OCI-LY1 (cell line): Measurements from ENCODE around the gene WRNIP1.

Experiments
- H2AFZ ChIP-seq: fragments of 200-600 bp; sonication (generic), shearing (Covaris generic); 2 replicates; pipeline ENCODE4 v1.6.0; 2014; ENCODE audit warnings: antibody characterized with exemption, mild to moderate bottlenecking, low read length
- H3F3A ChIP-seq: fragments of 200-600 bp; sonication (generic), shearing (Covaris generic); 2 replicates; pipeline ENCODE4 v1.6.0; 2014; ENCODE audit warnings: mild to moderate bottlenecking, antibody characterized with exemption, low read length, moderate library complexity; ENCODE audit not compliant: insufficient read depth
- H3K27ac ChIP-seq: fragments of 200-600 bp; sonication (generic); 2 replicates; pipeline ENCODE4 v1.5.1; 2014; ENCODE audit warnings: low read length, mixed run types, mild to moderate bottlenecking, low read depth; ENCODE audit not compliant: poor library complexity, severe bottlenecking
- H3K27me3 ChIP-seq: fragments of 200-600 bp; sonication (generic); 2 replicates; pipeline ENCODE4 v1.6.0; 2014; ENCODE audit warnings: antibody characterized with exemption, mild to moderate bottlenecking, low read length, moderate library complexity; ENCODE audit not compliant: insufficient read depth
- H3K36me3 ChIP-seq: fragments of 200-600 bp; sonication (generic); 2 replicates; pipeline ENCODE4 v1.6.1; 2014; ENCODE audit warnings: mild to moderate bottlenecking, antibody characterized with exemption, low read length, moderate library complexity, mixed read lengths; ENCODE audit not compliant: insufficient read depth
- H3K4me1 ChIP-seq: fragments of 200-600 bp; sonication (generic); 2 replicates; pipeline ENCODE4 v1.5.1; 2014; ENCODE audit warnings: mild to moderate bottlenecking, low read length, moderate library complexity; ENCODE audit not compliant: insufficient read depth, severe bottlenecking
- H3K4me2 ChIP-seq: fragments of 200-600 bp; sonication (generic), shearing (Covaris generic); 2 replicates; pipeline ENCODE4 v1.6.1; 2014; ENCODE audit warnings: low read length
- H3K4me3 ChIP-seq: fragments of 200-600 bp; sonication (generic); 2 replicates; pipeline ENCODE4 v1.5.1; 2014; ENCODE audit warnings: low read length, low read depth, mild to moderate bottlenecking, mixed read lengths; ENCODE audit not compliant: poor library complexity, severe bottlenecking
- H3K79me2 ChIP-seq: fragments of 200-600 bp; shearing (Covaris generic); 2 replicates; pipeline ENCODE4 v1.6.1; 2016; ENCODE audit warnings: mixed run types, low read length, mixed read lengths; ENCODE audit not compliant: insufficient read depth
- H3K9ac ChIP-seq: fragments of 200-600 bp; sonication (generic), shearing (Covaris generic); 2 replicates; pipeline ENCODE4 v1.6.1; 2014; ENCODE audit warnings: mild to moderate bottlenecking, low read length, mixed read lengths
- H3K9me2 ChIP-seq: fragments of 200-600 bp; sonication (generic), shearing (Covaris generic); 2 replicates; pipeline ENCODE4 v1.6.1; 2014; ENCODE audit warnings: low read depth, mild to moderate bottlenecking, low read length, mixed read lengths
- H3K9me3 ChIP-seq: fragments of 200-600 bp; shearing (Covaris generic); 2 replicates; pipeline ENCODE4 v1.6.1; 2014; ENCODE audit warnings: low read length, mixed read lengths
- H4K20me1 ChIP-seq: fragments of 200-600 bp; sonication (generic), shearing (Covaris generic); 2 replicates; pipeline ENCODE4 v1.6.0; 2016; ENCODE audit warnings: mild to moderate bottlenecking, low read length; ENCODE audit not compliant: insufficient read depth
- EZH2 ChIP-seq: fragments of 200-600 bp; sonication (generic), shearing (Covaris generic); IDR thresholded peaks from 2 replicates; pipeline ENCODE4 v1.8.0; 2017; ENCODE audit warnings: borderline replicate concordance, mixed run types, mild to moderate bottlenecking, antibody characterized with exemption, low read length, moderate library complexity, mixed read lengths
- TF ChIP-seq, protein P1 (sequence below): fragments of 200-600 bp; sonication (generic), shearing (Covaris generic); IDR thresholded peaks from 2 replicates; pipeline ENCODE4 v1.5.1; 2017; ENCODE audit warnings: mild to moderate bottlenecking, antibody characterized with exemption, low read length, moderate library complexity, mixed read lengths

The WRNIP1 gene

DNA sequence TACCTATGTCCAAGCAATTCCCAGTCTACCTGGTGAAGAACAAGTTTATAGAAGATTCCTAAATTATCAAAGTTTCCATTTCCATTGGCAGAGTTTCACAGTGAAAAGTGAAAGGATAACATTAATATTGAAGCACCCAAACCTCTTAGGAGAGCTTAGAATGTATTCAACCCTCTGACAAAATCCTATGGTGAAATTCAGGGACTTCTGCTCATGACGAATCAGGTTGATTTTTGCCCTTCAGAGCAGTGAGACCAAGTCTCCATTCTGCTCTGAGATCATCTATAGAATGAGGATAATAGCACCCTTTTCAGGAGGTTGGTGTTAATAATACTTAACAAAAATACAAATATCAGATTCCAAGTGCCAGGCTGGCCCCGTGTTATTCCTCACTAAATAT lies 60.9 kb downstream of the WRNIP1 start:
- no peaks in the 10 kb centered on the region for H3K9me3 ChIP-seq
- H3K79me2 ChIP-seq, result no peaks in the 10 kb centered on the region
- H3K4me3 ChIP-seq, result no peak overlapping the region
- no peaks in the 10 kb centered on the region for H3K9me2 ChIP-seq
- H3K4me2 ChIP-seq, result no peak overlapping the region
- no peak overlapping the region for H3K27ac ChIP-seq
- no peaks in the 10 kb centered on the region for H4K20me1 ChIP-seq
- H3K4me1 ChIP-seq, result no peaks in the 10 kb centered on the region
- no peak overlapping the region for H2AFZ ChIP-seq
- H3K27me3 ChIP-seq, result no peaks in the 10 kb centered on the region
- no peaks in the 10 kb centered on the region for H3K36me3 ChIP-seq
- H3F3A ChIP-seq, result no peaks in the 10 kb centered on the region
- TF ChIP-seq, protein P1, sequence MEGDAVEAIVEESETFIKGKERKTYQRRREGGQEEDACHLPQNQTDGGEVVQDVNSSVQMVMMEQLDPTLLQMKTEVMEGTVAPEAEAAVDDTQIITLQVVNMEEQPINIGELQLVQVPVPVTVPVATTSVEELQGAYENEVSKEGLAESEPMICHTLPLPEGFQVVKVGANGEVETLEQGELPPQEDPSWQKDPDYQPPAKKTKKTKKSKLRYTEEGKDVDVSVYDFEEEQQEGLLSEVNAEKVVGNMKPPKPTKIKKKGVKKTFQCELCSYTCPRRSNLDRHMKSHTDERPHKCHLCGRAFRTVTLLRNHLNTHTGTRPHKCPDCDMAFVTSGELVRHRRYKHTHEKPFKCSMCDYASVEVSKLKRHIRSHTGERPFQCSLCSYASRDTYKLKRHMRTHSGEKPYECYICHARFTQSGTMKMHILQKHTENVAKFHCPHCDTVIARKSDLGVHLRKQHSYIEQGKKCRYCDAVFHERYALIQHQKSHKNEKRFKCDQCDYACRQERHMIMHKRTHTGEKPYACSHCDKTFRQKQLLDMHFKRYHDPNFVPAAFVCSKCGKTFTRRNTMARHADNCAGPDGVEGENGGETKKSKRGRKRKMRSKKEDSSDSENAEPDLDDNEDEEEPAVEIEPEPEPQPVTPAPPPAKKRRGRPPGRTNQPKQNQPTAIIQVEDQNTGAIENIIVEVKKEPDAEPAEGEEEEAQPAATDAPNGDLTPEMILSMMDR, result no peak
- TF ChIP-seq EZH2, result no peak
- no peak overlapping the region for H3K9ac ChIP-seq

DNA sequence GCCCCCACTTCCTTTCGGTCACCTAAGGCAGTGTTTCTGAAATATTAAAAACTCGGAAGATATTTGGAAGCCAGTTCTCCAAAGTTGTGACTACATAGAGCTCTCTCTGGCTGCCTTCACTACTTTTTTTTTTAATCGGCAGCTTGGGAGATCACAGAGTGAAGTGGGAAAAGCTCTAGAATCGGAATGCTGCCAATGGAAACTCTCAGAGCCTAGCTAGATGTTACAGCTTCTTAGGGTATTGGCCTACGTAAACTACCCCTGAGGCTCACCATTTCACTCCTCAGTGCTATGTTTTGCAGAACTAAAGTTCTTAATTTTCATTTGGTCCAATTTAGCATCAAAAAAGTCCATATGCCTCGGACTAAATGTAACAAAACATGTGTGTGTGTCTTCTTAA lies 61.9 kb downstream of the WRNIP1 start:
- TF ChIP-seq EZH2, result no peak
- TF ChIP-seq, protein P1, result no peak
- H3K4me3 ChIP-seq, result no peak overlapping the region

DNA sequence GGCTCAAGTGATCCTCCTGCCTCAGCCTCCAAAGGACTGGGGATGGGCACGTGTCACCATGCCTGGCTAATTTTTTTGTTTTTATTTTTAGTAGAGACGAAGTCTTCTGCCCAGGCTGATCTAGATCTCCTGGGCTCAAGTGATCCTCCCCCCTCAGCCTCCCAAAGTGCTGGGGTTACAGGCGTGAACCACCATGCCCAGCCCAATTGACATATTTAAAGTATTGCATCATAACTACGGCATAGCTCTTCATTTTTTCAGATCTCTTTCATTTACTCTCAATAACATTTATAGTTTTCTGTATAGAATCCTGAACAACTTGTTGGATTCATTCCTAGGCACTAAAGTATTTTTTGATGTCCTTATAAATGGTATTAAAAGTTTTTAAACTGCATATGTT lies 63.4 kb downstream of the WRNIP1 start:
- no peak overlapping the region for H3K4me3 ChIP-seq

More for the DNA sequence above, 61.9 kb downstream of the WRNIP1 start:
- Histone ChIP-seq H3K9me3 (no peaks in the 10 kb centered on the region), H3F3A (no peaks in the 10 kb centered on the region), H3K4me1 (no peaks in the 10 kb centered on the region), H3K9ac (no peak overlapping the region), H2AFZ (no peak overlapping the region), H4K20me1 (no peaks in the 10 kb centered on the region), H3K27ac (no peak overlapping the region), H3K9me2 (no peaks in the 10 kb centered on the region), H3K79me2 (no peaks in the 10 kb centered on the region), H3K36me3 (no peaks in the 10 kb centered on the region), H3K4me2 (no peak overlapping the region), H3K27me3 (no peaks in the 10 kb centered on the region)

More for the DNA sequence above, 63.4 kb downstream of the WRNIP1 start:
- no peaks in the 10 kb centered on the region for H3K27me3 ChIP-seq
- no peaks in the 10 kb centered on the region for H3K4me1 ChIP-seq
- H3K9me3 ChIP-seq, result no peaks in the 10 kb centered on the region
- H3K9me2 ChIP-seq, result no peaks in the 10 kb centered on the region
- H4K20me1 ChIP-seq, result no peaks in the 10 kb centered on the region
- H3K9ac ChIP-seq, result no peak overlapping the region
- H3F3A ChIP-seq, result no peaks in the 10 kb centered on the region
- no peak overlapping the region for H3K27ac ChIP-seq
- TF ChIP-seq, protein P1, result no peak
- TF ChIP-seq EZH2, result no peak
- H3K79me2 ChIP-seq, result no peaks in the 10 kb centered on the region
- H3K4me2 ChIP-seq, result no peak overlapping the region
- H2AFZ ChIP-seq, result no peak overlapping the region
- H3K36me3 ChIP-seq, result peaks cover 8% of the 10 kb centered on the region
